GM12878 (cell line): ENCODE data around the gene MED10. TPM values are rescaled to one million over a fixed set of nuclear protein-coding genes. Genes with fewer than 3 reads are reported as not detected.

Experiments
- ATAC-seq: fragments of 200-7000 bp; cut with Tn5 transposase; 3 replicates; pipeline ENCODE4 v1.9.1; 2020; ENCODE audit warnings: mild to moderate bottlenecking, moderate library complexity
- BruUV-seq: library from RNA; stranded (reverse); fragments of 400-500 nt; replicated peaks from 2 replicates; lab custom pipeline; 2021; lab: Mats Ljungman, UMichigan
- CTCF ChIA-PET: fragments of 300-600 bp; sonication (Branson Sonifier 250); formaldehyde crosslinking; extraction: SDS; loops from one replicate; lab custom pipeline; 2021; ENCODE audit warnings: inconsistent platforms; lab: Yijun Ruan, JAX
- POLR2A ChIA-PET: fragments of 350-600 bp; formaldehyde crosslinking; extraction: SDS; loops from one replicate; lab custom pipeline; 2021; ENCODE audit warnings: inconsistent platforms; lab: Charles Lee
- RAD21 ChIA-PET: fragments of 300-600 bp; sonication (Branson Sonifier 250); formaldehyde crosslinking; loops from one replicate; lab custom pipeline; 2023; ENCODE audit warnings: antibody characterized with exemption; ENCODE audit not compliant: unreplicated experiment; lab: Charles Lee
- SMC1A ChIA-PET: fragments of 300-600 bp; sonication (Branson Sonifier 250); formaldehyde crosslinking; loops from one replicate; lab custom pipeline; 2023; ENCODE audit not compliant: unreplicated experiment, uncharacterized antibody; lab: Charles Lee
- DNase-seq: peaks from one replicate; pipeline ENCODE4 v3.0.0-alpha.2; 2011; ENCODE audit warnings: low read depth, low spot score
- FAIRE-seq: peaks from 3 replicates; lab custom pipeline; 2011; peaks lifted over from hg19 to GRCh38; lab: Jason Lieb, UNC
- H2AFZ ChIP-seq: 2 replicates; pipeline ENCODE4 v1.6.0; 2011; ENCODE audit warnings: low read depth, low read length, control low read depth; ENCODE audit not compliant: control insufficient read depth
- H3K27ac ChIP-seq: 2 replicates; pipeline ENCODE4 v1.5.1; 2011; ENCODE audit warnings: control low read depth; ENCODE audit not compliant: control insufficient read depth, insufficient read depth
- H3K27me3 ChIP-seq, 2 experiments: replicated peaks in 1 of 2; 2 replicates each; pipeline versions ENCODE4 v1.6.0 to v1.6.1; 2011; ENCODE audit warnings: low read length in 1 of 2; ENCODE audit not compliant: control insufficient read depth in 2 of 2, insufficient read depth in 2 of 2
- H3K36me3 ChIP-seq, 2 experiments: 2 replicates each; pipeline ENCODE4 v1.5.1; 2011; ENCODE audit warnings: low read length in 1 of 2; ENCODE audit not compliant: control insufficient read depth in 2 of 2, insufficient read depth in 2 of 2
- H3K4me1 ChIP-seq: 2 replicates; pipeline ENCODE4 v1.6.1; 2011; ENCODE audit warnings: mild to moderate bottlenecking, low read length, moderate library complexity, mixed read lengths; ENCODE audit not compliant: control insufficient read depth, insufficient read depth
- H3K4me2 ChIP-seq: 2 replicates; pipeline ENCODE4 v1.6.0; 2011; ENCODE audit warnings: control low read depth; ENCODE audit not compliant: control insufficient read depth, insufficient read depth
- H3K4me3 ChIP-seq: fragments of 200-600 bp; sonication (generic); 2 replicates; pipeline ENCODE4 v1.5.1; 2016
- H3K79me2 ChIP-seq: 2 replicates; pipeline ENCODE4 v1.6.0; 2011; ENCODE audit warnings: low read length; ENCODE audit not compliant: control insufficient read depth, insufficient read depth
- H3K9ac ChIP-seq: 2 replicates; pipeline ENCODE4 v1.8.0; 2011; ENCODE audit warnings: low read length, control low read depth, mixed read lengths; ENCODE audit not compliant: control insufficient read depth, insufficient read depth
- H3K9me3 ChIP-seq: replicated peaks from 3 replicates; pipeline ENCODE4 v1.5.1; 2011; ENCODE audit warnings: mild to moderate bottlenecking, low read length; ENCODE audit not compliant: control insufficient read depth, insufficient read depth
- H4K20me1 ChIP-seq: 2 replicates; pipeline ENCODE4 v1.6.0; 2011; ENCODE audit not compliant: control insufficient read depth, insufficient read depth
- ATF7 ChIP-seq: fragments of 450-650 bp; IDR thresholded peaks from 2 replicates; pipeline ENCODE4 v1.6.1; 2016; ENCODE audit warnings: low read depth, mild to moderate bottlenecking
- CBX3 ChIP-seq: fragments of 200-600 bp; sonication (generic); IDR thresholded peaks from 2 replicates; pipeline ENCODE4 v1.6.1; 2016; ENCODE audit warnings: low read depth, borderline replicate concordance
- CEBPZ ChIP-seq: fragments of 150-350 bp; IDR thresholded peaks from 2 replicates; pipeline ENCODE4 v1.6.1; 2016; ENCODE audit warnings: low read depth, low read length
- CHD2 ChIP-seq: IDR thresholded peaks from 2 replicates; pipeline ENCODE4 v1.6.1; 2011; ENCODE audit warnings: low read depth, low read length, improper control_type of control experiment, borderline replicate concordance
- DPF2 ChIP-seq: fragments of 450-650 bp; IDR thresholded peaks from 2 replicates; pipeline ENCODE4 v1.6.1; 2017; ENCODE audit warnings: mild to moderate bottlenecking
- IKZF1 ChIP-seq: fragments of 450-650 bp; conservative IDR thresholded peaks from 2 replicates; pipeline ENCODE4 v1.6.1; 2017; ENCODE audit warnings: antibody characterized with exemption, mild to moderate bottlenecking
- IRF4 ChIP-seq: IDR thresholded peaks from 2 replicates; pipeline ENCODE4 v1.6.1; 2011; ENCODE audit warnings: low read depth, low read length
- MXI1 ChIP-seq: fragments of 150-350 bp; IDR thresholded peaks from 2 replicates; pipeline ENCODE4 v1.6.1; 2011; ENCODE audit warnings: low read depth, mild to moderate bottlenecking, inconsistent platforms, low read length, improper control_type of control experiment
- PAX5 ChIP-seq: IDR thresholded peaks from 2 replicates; pipeline ENCODE4 v1.6.1; 2011; ENCODE audit warnings: low read depth, low read length, borderline replicate concordance
- PAX8 ChIP-seq: fragments of 450-650 bp; IDR thresholded peaks from 2 replicates; pipeline ENCODE4 v1.6.1; 2017; ENCODE audit warnings: mild to moderate bottlenecking, moderate library complexity
- PRDM15 ChIP-seq: fragments of 450-650 bp; formaldehyde crosslinking; IDR thresholded peaks from 2 replicates; pipeline ENCODE4 v1.4.0; 2020; ENCODE audit warnings: mild to moderate bottlenecking, moderate library complexity
- RAD51 ChIP-seq: fragments of 450-650 bp; IDR thresholded peaks from 2 replicates; pipeline ENCODE4 v1.6.1; 2016; ENCODE audit warnings: moderate library complexity, mild to moderate bottlenecking, inconsistent platforms
- SMARCA5 ChIP-seq: fragments of 450-650 bp; IDR thresholded peaks from 2 replicates; pipeline ENCODE4 v1.6.1; 2017; ENCODE audit warnings: mild to moderate bottlenecking
- TCF7 ChIP-seq: IDR thresholded peaks from 2 replicates; pipeline ENCODE4 v1.6.1; 2014; ENCODE audit warnings: antibody characterized with exemption, borderline replicate concordance
- YBX1 ChIP-seq: fragments of 450-650 bp; IDR thresholded peaks from 2 replicates; pipeline ENCODE4 v1.6.1; 2016; ENCODE audit warnings: antibody characterized with exemption
- WGBS: methylation state at CpG from one replicate; pipeline ENCODE4 v1.1.6; 2016; ENCODE audit warnings: low lambda C conversion rate; ENCODE audit not compliant: insufficient replicate concordance, insufficient coverage; ENCODE audit errors: missing lambda C conversion rate; 5-methylcytosine and 5-hydroxymethylcytosine counted together
- in situ Hi-C: fragments of 300-500 bp; cut with MboI; formaldehyde crosslinking; loops from 9 replicates; pipeline ENCODE4 v1.14.3; 2018; ENCODE audit warnings: mixed read lengths
- intact Hi-C: fragments of 100-400 bp; cut with micrococcal nuclease; formaldehyde crosslinking; loops from one replicate; pipeline ENCODE4 v1.14.2; 2022; ENCODE audit not compliant: unreplicated experiment
- polyA plus RNA-seq, 11 experiments: library from polyadenylated mRNA; depleted of rRNA in 4 of 11; unstranded in 6 of 11; stranded (reverse) in 5 of 11; fragments of >200 nt; fragmentation: Nextera tagmentation in 4 of 11; fragmentation: Illumina TruSeq in 1 of 11; extraction: Ambion mirVana in 4 of 11; extraction: Trizol in 1 of 11; gene quantifications; 1 replicate in 1 of 11; 2 replicates in 10 of 11; pipeline versions ENCODE4 v1.2.1 to v1.2.3, GENCODE V29; 2011 to 2016; ENCODE audit warnings: inconsistent platforms in 2 of 11, missing spikeins in 2 of 11, low read depth in 1 of 11
- total RNA-seq, 4 experiments: library from RNA; depleted of rRNA in 3 of 4; stranded (reverse); fragments of >200 nt in 3 of 4; fragmentation: Illumina TruSeq in 1 of 4; extraction: Trizol in 1 of 4; gene quantifications; 2 replicates each; pipeline versions ENCODE4 v1.2.1 to v1.2.3, GENCODE V29; 2013 to 2021

MED10 gene
- total and polyA plus RNA-seq, 10 of the 15 experiments (the other 5 are each of a cell fraction or from before 2014, with no cell fraction given): 21.2 to 111 (median 46.6) TPM

- Histone ChIP-seq H3K9me3 (no peaks in the 10 kb centered on the region), H3K79me2 (no peaks in the 10 kb centered on the region), H3K4me2 (no peak overlapping the region), H3K9ac (no peak overlapping the region), H3K4me3 (no peak overlapping the region), H2AFZ (no peak overlapping the region), H3K4me1 (no peaks in the 10 kb centered on the region), H4K20me1 (no peaks in the 10 kb centered on the region), H3K27ac (no peak overlapping the region), H3K27me3 (no peaks in the 10 kb centered on the region), H3K36me3 (no peaks in the 10 kb centered on the region)
- ChIA-PET SMC1A (interaction anchor here (0.9 kb wide), 1 partner anchor 10 kb away, joined by 3 read pairs; no protein-coding TSS in a partner anchor), CTCF (no interaction called here), POLR2A (no interaction called here), RAD21 (no interaction called here)
- ATAC-seq (no peak), DNase-seq (no peak), FAIRE-seq (no peak)
- in situ Hi-C loops (no loop called here), intact Hi-C loops (no loop called here)
- no TSS peak for BruUV-seq
- TF ChIP-seq TCF7: no peak
- TF ChIP-seq DPF2: no peak
- TF ChIP-seq ATF7: no peak
- TF ChIP-seq CEBPZ: no peak
- no peak for TF ChIP-seq IRF4
- TF ChIP-seq PRDM15 (CRISPR knock-in tag): no peak
- no peak for TF ChIP-seq CBX3
- no peak for TF ChIP-seq MXI1
- TF ChIP-seq PAX8: no peak
- TF ChIP-seq YBX1: no peak
- TF ChIP-seq PAX5: no peak
- TF ChIP-seq SMARCA5: no peak
- no peak for TF ChIP-seq CHD2
- no peak for TF ChIP-seq IKZF1
- TF ChIP-seq RAD51: no peak
- WGBS: 55% methylated on average over 10 of the region's 14 CpGs
These were observed 35.5 kb downstream of the MED10 start for GRCh38 chr5:6342689-6343315.
